GM23338 (cell line): ENCODE results near the gene RFX8. TPM values are rescaled to one million over a fixed set of nuclear protein-coding genes. Genes with fewer than 3 reads are reported as not detected.

Experiments
- ATAC-seq: fragments of 200-7000 bp; cut with Tn5 transposase; 3 replicates; pipeline ENCODE4 v1.9.1; 2020
- DNase-seq: peaks from one replicate; pipeline ENCODE4 v3.0.0-alpha.2; 2015; ENCODE audit warnings: low spot score
- H2AFZ ChIP-seq: fragments of 200-600 bp; sonication (generic); 2 replicates; pipeline ENCODE4 v1.8.0; 2016; ENCODE audit warnings: antibody characterized with exemption, mild to moderate bottlenecking, moderate library complexity
- H3F3A ChIP-seq: fragments of 200-600 bp; sonication (generic); replicated peaks from 2 replicates; pipeline ENCODE4 v1.8.0; 2017; ENCODE audit warnings: antibody characterized with exemption, mixed run types, low read depth
- H3K27ac ChIP-seq: fragments of 200-600 bp; sonication (generic); 2 replicates; pipeline ENCODE4 v1.6.1; 2016; ENCODE audit warnings: low read depth
- H3K27me3 ChIP-seq: fragments of 200-600 bp; sonication (generic); 2 replicates; pipeline ENCODE4 v1.8.0; 2016; ENCODE audit warnings: mild to moderate bottlenecking, mixed run types, moderate library complexity; ENCODE audit not compliant: insufficient read depth
- H3K36me3 ChIP-seq: fragments of 200-600 bp; sonication (generic); 2 replicates; pipeline ENCODE4 v1.8.0; 2016; ENCODE audit warnings: mild to moderate bottlenecking; ENCODE audit not compliant: insufficient read depth
- H3K4me1 ChIP-seq: fragments of 200-600 bp; sonication (generic); 2 replicates; pipeline ENCODE4 v1.8.0; 2016; ENCODE audit warnings: mild to moderate bottlenecking, moderate library complexity; ENCODE audit not compliant: insufficient read depth
- H3K4me2 ChIP-seq: fragments of 200-600 bp; sonication (generic); 2 replicates; pipeline ENCODE4 v1.7.1; 2017; ENCODE audit warnings: mixed run types
- H3K4me3 ChIP-seq: fragments of 200-600 bp; sonication (generic); 2 replicates; pipeline ENCODE4 v1.6.1; 2016; ENCODE audit warnings: mixed run types
- H3K79me2 ChIP-seq: fragments of 200-600 bp; sonication (generic); replicated peaks from 2 replicates; pipeline ENCODE4 v1.8.0; 2017; ENCODE audit warnings: mild to moderate bottlenecking; ENCODE audit not compliant: insufficient read depth
- H3K9me2 ChIP-seq: fragments of 200-600 bp; sonication (generic); 2 replicates; pipeline ENCODE4 v1.8.0; 2017; ENCODE audit not compliant: insufficient read depth
- H4K20me1 ChIP-seq: fragments of 200-600 bp; sonication (generic); replicated peaks from 2 replicates; pipeline ENCODE4 v1.8.0; 2017; ENCODE audit warnings: mild to moderate bottlenecking; ENCODE audit not compliant: insufficient read depth
- H3K27ac Mint-ChIP-seq: 2 replicates; pipeline ENCODE4 v1.8.0; 2020; ENCODE audit warnings: inconsistent platforms, mild to moderate bottlenecking, moderate library complexity, mixed read lengths
- H3K27me3 Mint-ChIP-seq: 3 replicates; pipeline ENCODE4 v1.8.0; 2022; ENCODE audit warnings: low read depth, mild to moderate bottlenecking, moderate library complexity, mixed read lengths, inconsistent platforms; ENCODE audit not compliant: insufficient read depth, poor library complexity
- H3K36me3 Mint-ChIP-seq: 3 replicates; pipeline ENCODE4 v1.8.0; 2021; ENCODE audit warnings: low read depth, mild to moderate bottlenecking, inconsistent platforms, moderate library complexity, mixed read lengths
- H3K4me1 Mint-ChIP-seq: 3 replicates; pipeline ENCODE4 v1.8.0; 2020; ENCODE audit warnings: mild to moderate bottlenecking, inconsistent platforms, mixed read lengths
- H3K4me3 Mint-ChIP-seq: 3 replicates; pipeline ENCODE4 v1.8.0; 2021; ENCODE audit warnings: moderate library complexity, mild to moderate bottlenecking, inconsistent platforms, mixed read lengths
- H3K9me3 Mint-ChIP-seq: 3 replicates; pipeline ENCODE4 v1.8.0; 2020; ENCODE audit warnings: moderate library complexity, mild to moderate bottlenecking, inconsistent platforms, mixed read lengths
- JUNB ChIP-seq: IDR thresholded peaks from one replicate; pipeline ENCODE4 v1.6.1; 2016; ENCODE audit warnings: antibody characterized with exemption; ENCODE audit not compliant: unreplicated experiment
- NANOG ChIP-seq: IDR thresholded peaks from 2 replicates; pipeline ENCODE4 v1.6.1; 2016; ENCODE audit warnings: antibody characterized with exemption, borderline replicate concordance
- STAT1 ChIP-seq: IDR thresholded peaks from one replicate; pipeline ENCODE4 v1.6.1; 2016; ENCODE audit warnings: antibody characterized with exemption; ENCODE audit not compliant: unreplicated experiment
- ZNF114 ChIP-seq: fragments of 250-450 bp; sonication (Bioruptor Pico); IDR thresholded peaks from 2 replicates; pipeline ENCODE4 v1.5.0; 2020; ENCODE audit warnings: mild to moderate bottlenecking, moderate library complexity
- ZNF331 ChIP-seq: fragments of 250-450 bp; sonication (Bioruptor Pico); IDR thresholded peaks from 2 replicates; pipeline ENCODE4 v1.5.0; 2020; ENCODE audit warnings: low read depth, mild to moderate bottlenecking, moderate library complexity
- polyA plus RNA-seq: library from polyadenylated mRNA; unstranded; fragments of >200 nt; fragmentation: Nextera tagmentation; extraction: Ambion mirVana; gene quantifications from 2 replicates; pipeline ENCODE4 v1.2.1, GENCODE V29; 2016
- total RNA-seq: library from RNA; depleted of rRNA; stranded (reverse); fragments of >200 nt; shearing (Covaris generic); gene quantifications from 2 replicates; pipeline ENCODE4 v1.2.3, GENCODE V29; 2014
- TF ChIP-seq, protein P1 (sequence below), 2 experiments: fragments of 200-600 bp in 1 of 2; sonication (generic) in 1 of 2; conservative IDR thresholded peaks; 2 replicates each; pipeline versions ENCODE4 v1.5.1 to v1.6.1; 2016 to 2017; ENCODE audit warnings: antibody characterized with exemption in 2 of 2, low read depth in 2 of 2, mild to moderate bottlenecking in 2 of 2, moderate library complexity in 1 of 2
- TF ChIP-seq, protein P2 (sequence below): fragments of 250-450 bp; sonication (Bioruptor Pico); IDR thresholded peaks from 2 replicates; pipeline ENCODE4 v1.5.0; 2020; ENCODE audit warnings: mild to moderate bottlenecking, moderate library complexity
- TF ChIP-seq, protein P3 (sequence below): IDR thresholded peaks from one replicate; pipeline ENCODE4 v1.6.1; 2018; ENCODE audit warnings: antibody characterized with exemption; ENCODE audit not compliant: unreplicated experiment
- TF ChIP-seq, protein P4 (sequence below): IDR thresholded peaks from 2 replicates; pipeline ENCODE4 v1.6.1; 2016; ENCODE audit warnings: antibody characterized with exemption

The RFX8 gene
- total and polyA plus RNA-seq, 2 experiments from 2014 or later: 0.65 to 1.5 TPM

DNA sequence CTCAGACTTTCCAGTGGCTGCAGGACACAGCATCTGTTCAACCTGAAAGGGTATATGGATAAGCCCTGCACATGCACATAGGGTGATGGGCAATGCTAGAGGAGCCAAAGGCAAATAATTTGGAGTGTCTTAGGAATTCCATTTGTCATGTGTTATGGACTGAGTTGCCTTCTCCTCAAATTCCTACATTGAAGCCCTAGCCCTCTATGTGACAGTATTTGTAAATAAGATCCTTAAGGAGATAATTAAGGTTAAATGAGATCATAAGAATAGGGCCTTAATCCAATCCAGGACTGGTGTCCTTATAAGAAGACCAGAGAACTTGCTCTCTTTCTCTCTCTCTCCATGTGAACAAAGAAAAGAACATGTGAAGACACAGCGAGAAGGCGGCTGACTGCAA lies 44.8 kb downstream of the RFX8 start:
- Histone ChIP-seq H3K27me3 (no peaks in the 10 kb centered on the region), H3F3A (no peaks in the 10 kb centered on the region), H3K4me3 (no peak overlapping the region), H4K20me1 (no peaks in the 10 kb centered on the region), H3K4me2 (no peak overlapping the region), H3K9me2 (0 out of 2 replicates have a peak, but pooled peaks cover 4% of the 10 kb centered on the region), H2AFZ (no peak overlapping the region), H3K79me2 (no peaks in the 10 kb centered on the region), H3K27ac (no peak overlapping the region), H3K4me1 (peaks cover 7% of the 10 kb centered on the region; the same call in 1 of the 2 replicates), H3K36me3 (no peaks in the 10 kb centered on the region)
- Mint-ChIP-seq H3K4me3 (no peak overlapping the region), H3K4me1 (peaks cover 8% of the 10 kb centered on the region), H3K9me3 (no peaks in the 10 kb centered on the region), H3K27ac (no peak overlapping the region), H3K36me3 (no peaks in the 10 kb centered on the region), H3K27me3 (peaks cover 7% of the 10 kb centered on the region)
- TF ChIP-seq JUNB (no peak), ZNF331 (CRISPR knock-in tag) (no peak), ZNF114 (CRISPR knock-in tag) (no peak), NANOG (no peak), STAT1 (no peak)
- TF ChIP-seq, protein P1, sequence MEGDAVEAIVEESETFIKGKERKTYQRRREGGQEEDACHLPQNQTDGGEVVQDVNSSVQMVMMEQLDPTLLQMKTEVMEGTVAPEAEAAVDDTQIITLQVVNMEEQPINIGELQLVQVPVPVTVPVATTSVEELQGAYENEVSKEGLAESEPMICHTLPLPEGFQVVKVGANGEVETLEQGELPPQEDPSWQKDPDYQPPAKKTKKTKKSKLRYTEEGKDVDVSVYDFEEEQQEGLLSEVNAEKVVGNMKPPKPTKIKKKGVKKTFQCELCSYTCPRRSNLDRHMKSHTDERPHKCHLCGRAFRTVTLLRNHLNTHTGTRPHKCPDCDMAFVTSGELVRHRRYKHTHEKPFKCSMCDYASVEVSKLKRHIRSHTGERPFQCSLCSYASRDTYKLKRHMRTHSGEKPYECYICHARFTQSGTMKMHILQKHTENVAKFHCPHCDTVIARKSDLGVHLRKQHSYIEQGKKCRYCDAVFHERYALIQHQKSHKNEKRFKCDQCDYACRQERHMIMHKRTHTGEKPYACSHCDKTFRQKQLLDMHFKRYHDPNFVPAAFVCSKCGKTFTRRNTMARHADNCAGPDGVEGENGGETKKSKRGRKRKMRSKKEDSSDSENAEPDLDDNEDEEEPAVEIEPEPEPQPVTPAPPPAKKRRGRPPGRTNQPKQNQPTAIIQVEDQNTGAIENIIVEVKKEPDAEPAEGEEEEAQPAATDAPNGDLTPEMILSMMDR (conservative IDR thresholded peaks at IDR 0.05; ENCODE audit: low read depth in 2 of 2): no peak
- TF ChIP-seq, protein P2, sequence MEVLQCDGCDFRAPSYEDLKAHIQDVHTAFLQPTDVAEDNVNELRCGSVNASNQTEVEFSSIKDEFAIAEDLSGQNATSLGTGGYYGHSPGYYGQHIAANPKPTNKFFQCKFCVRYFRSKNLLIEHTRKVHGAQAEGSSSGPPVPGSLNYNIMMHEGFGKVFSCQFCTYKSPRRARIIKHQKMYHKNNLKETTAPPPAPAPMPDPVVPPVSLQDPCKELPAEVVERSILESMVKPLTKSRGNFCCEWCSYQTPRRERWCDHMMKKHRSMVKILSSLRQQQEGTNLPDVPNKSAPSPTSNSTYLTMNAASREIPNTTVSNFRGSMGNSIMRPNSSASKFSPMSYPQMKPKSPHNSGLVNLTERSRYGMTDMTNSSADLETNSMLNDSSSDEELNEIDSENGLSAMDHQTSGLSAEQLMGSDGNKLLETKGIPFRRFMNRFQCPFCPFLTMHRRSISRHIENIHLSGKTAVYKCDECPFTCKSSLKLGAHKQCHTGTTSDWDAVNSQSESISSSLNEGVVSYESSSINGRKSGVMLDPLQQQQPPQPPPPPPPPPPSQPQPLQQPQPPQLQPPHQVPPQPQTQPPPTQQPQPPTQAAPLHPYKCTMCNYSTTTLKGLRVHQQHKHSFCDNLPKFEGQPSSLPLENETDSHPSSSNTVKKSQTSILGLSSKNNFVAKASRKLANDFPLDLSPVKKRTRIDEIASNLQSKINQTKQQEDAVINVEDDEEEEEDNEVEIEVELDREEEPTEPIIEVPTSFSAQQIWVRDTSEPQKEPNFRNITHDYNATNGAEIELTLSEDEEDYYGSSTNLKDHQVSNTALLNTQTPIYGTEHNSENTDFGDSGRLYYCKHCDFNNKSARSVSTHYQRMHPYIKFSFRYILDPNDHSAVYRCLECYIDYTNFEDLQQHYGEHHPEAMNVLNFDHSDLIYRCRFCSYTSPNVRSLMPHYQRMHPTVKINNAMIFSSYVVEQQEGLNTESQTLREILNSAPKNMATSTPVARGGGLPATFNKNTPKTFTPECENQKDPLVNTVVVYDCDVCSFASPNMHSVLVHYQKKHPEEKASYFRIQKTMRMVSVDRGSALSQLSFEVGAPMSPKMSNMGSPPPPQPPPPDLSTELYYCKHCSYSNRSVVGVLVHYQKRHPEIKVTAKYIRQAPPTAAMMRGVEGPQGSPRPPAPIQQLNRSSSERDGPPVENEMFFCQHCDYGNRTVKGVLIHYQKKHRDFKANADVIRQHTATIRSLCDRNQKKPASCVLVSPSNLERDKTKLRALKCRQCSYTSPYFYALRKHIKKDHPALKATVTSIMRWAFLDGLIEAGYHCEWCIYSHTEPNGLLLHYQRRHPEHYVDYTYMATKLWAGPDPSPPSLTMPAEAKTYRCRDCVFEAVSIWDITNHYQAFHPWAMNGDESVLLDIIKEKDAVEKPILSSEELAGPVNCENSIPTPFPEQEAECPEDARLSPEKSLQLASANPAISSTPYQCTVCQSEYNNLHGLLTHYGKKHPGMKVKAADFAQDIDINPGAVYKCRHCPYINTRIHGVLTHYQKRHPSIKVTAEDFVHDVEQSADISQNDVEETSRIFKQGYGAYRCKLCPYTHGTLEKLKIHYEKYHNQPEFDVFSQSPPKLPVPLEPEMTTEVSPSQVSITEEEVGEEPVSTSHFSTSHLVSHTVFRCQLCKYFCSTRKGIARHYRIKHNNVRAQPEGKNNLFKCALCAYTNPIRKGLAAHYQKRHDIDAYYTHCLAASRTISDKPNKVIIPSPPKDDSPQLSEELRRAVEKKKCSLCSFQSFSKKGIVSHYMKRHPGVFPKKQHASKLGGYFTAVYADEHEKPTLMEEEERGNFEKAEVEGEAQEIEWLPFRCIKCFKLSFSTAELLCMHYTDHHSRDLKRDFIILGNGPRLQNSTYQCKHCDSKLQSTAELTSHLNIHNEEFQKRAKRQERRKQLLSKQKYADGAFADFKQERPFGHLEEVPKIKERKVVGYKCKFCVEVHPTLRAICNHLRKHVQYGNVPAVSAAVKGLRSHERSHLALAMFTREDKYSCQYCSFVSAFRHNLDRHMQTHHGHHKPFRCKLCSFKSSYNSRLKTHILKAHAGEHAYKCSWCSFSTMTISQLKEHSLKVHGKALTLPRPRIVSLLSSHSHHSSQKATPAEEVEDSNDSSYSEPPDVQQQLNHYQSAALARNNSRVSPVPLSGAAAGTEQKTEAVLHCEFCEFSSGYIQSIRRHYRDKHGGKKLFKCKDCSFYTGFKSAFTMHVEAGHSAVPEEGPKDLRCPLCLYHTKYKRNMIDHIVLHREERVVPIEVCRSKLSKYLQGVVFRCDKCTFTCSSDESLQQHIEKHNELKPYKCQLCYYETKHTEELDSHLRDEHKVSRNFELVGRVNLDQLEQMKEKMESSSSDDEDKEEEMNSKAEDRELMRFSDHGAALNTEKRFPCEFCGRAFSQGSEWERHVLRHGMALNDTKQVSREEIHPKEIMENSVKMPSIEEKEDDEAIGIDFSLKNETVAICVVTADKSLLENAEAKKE: no peak
- TF ChIP-seq, protein P3, sequence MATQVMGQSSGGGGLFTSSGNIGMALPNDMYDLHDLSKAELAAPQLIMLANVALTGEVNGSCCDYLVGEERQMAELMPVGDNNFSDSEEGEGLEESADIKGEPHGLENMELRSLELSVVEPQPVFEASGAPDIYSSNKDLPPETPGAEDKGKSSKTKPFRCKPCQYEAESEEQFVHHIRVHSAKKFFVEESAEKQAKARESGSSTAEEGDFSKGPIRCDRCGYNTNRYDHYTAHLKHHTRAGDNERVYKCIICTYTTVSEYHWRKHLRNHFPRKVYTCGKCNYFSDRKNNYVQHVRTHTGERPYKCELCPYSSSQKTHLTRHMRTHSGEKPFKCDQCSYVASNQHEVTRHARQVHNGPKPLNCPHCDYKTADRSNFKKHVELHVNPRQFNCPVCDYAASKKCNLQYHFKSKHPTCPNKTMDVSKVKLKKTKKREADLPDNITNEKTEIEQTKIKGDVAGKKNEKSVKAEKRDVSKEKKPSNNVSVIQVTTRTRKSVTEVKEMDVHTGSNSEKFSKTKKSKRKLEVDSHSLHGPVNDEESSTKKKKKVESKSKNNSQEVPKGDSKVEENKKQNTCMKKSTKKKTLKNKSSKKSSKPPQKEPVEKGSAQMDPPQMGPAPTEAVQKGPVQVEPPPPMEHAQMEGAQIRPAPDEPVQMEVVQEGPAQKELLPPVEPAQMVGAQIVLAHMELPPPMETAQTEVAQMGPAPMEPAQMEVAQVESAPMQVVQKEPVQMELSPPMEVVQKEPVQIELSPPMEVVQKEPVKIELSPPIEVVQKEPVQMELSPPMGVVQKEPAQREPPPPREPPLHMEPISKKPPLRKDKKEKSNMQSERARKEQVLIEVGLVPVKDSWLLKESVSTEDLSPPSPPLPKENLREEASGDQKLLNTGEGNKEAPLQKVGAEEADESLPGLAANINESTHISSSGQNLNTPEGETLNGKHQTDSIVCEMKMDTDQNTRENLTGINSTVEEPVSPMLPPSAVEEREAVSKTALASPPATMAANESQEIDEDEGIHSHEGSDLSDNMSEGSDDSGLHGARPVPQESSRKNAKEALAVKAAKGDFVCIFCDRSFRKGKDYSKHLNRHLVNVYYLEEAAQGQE: no peak
- TF ChIP-seq, protein P4, sequence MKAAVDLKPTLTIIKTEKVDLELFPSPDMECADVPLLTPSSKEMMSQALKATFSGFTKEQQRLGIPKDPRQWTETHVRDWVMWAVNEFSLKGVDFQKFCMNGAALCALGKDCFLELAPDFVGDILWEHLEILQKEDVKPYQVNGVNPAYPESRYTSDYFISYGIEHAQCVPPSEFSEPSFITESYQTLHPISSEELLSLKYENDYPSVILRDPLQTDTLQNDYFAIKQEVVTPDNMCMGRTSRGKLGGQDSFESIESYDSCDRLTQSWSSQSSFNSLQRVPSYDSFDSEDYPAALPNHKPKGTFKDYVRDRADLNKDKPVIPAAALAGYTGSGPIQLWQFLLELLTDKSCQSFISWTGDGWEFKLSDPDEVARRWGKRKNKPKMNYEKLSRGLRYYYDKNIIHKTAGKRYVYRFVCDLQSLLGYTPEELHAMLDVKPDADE: no peak
- ATAC-seq: no peak
- no peak for DNase-seq
